Smooth muscle cell (in vitro differentiated cells): ENCODE results near the gene CYS1. TPM values are rescaled to one million over a fixed set of nuclear protein-coding genes. Genes with fewer than 3 reads are reported as not detected.

Experiments
- DNase-seq: peaks from one replicate; lab custom pipeline; 2025; ENCODE audit not compliant: unreplicated experiment; lab: John Stamatoyannopoulos, UW
- H2AFZ ChIP-seq: fragments of 200-600 bp; sonication (generic); 2 replicates; pipeline ENCODE4 v1.6.0; 2016; ENCODE audit warnings: antibody characterized with exemption, low read depth, mild to moderate bottlenecking
- H3F3A ChIP-seq: fragments of 200-600 bp; sonication (generic); 2 replicates; pipeline ENCODE4 v1.6.0; 2017; ENCODE audit warnings: antibody characterized with exemption, low read depth
- H3K27ac ChIP-seq: fragments of 200-600 bp; sonication (generic); 2 replicates; pipeline ENCODE4 v1.5.1; 2016; ENCODE audit warnings: low read depth, mild to moderate bottlenecking
- H3K27me3 ChIP-seq: fragments of 200-600 bp; sonication (generic); 2 replicates; pipeline ENCODE4 v1.6.1; 2016; ENCODE audit warnings: low read depth, mild to moderate bottlenecking
- H3K36me3 ChIP-seq: fragments of 200-600 bp; sonication (generic); 2 replicates; pipeline ENCODE4 v1.5.1; 2016; ENCODE audit warnings: low read depth
- H3K4me1 ChIP-seq: fragments of 200-600 bp; sonication (generic); 2 replicates; pipeline ENCODE4 v1.5.1; 2016; ENCODE audit warnings: low read depth
- H3K4me2 ChIP-seq: fragments of 200-600 bp; sonication (generic); 2 replicates; pipeline ENCODE4 v1.6.0; 2016; ENCODE audit warnings: mild to moderate bottlenecking
- H3K4me3 ChIP-seq: fragments of 200-600 bp; sonication (generic); 2 replicates; pipeline ENCODE4 v1.5.1; 2016; ENCODE audit warnings: mild to moderate bottlenecking
- H3K79me2 ChIP-seq: fragments of 200-600 bp; sonication (generic); 2 replicates; pipeline ENCODE4 v1.6.0; 2016; ENCODE audit warnings: low read depth, mild to moderate bottlenecking
- H3K9ac ChIP-seq: fragments of 200-600 bp; sonication (generic); 2 replicates; pipeline ENCODE4 v1.6.0; 2016; ENCODE audit warnings: low read depth
- H3K9me3 ChIP-seq: fragments of 200-600 bp; sonication (generic); replicated peaks from 2 replicates; pipeline ENCODE4 v1.5.1; 2016; ENCODE audit warnings: low read depth
- H4K20me1 ChIP-seq: fragments of 200-600 bp; sonication (generic); 2 replicates; pipeline ENCODE4 v1.6.0; 2016; ENCODE audit warnings: low read depth
- WGBS: methylation state at CpG from one replicate; pipeline ENCODE4 v1.1.7; 2016; ENCODE audit warnings: low lambda C conversion rate; 5-methylcytosine and 5-hydroxymethylcytosine counted together
- polyA plus RNA-seq: library from polyadenylated mRNA; unstranded; fragments of >200 nt; fragmentation: Nextera tagmentation; extraction: Ambion mirVana; gene quantifications from 2 replicates; pipeline ENCODE4 v1.2.1, GENCODE V29; 2016
- total RNA-seq: library from RNA; depleted of rRNA; stranded (reverse); fragments of >200 nt; gene quantifications from 2 replicates; pipeline ENCODE4 v1.2.3, GENCODE V29; 2014
- TF ChIP-seq, protein P1 (sequence below): fragments of 200-600 bp; sonication (generic); IDR thresholded peaks from 2 replicates; pipeline ENCODE4 v1.5.1; 2017; ENCODE audit warnings: borderline replicate concordance, mild to moderate bottlenecking, antibody characterized with exemption; ENCODE audit not compliant: insufficient read depth, poor library complexity, severe bottlenecking

Gene CYS1
- total and polyA plus RNA-seq, 2 experiments from 2014 or later: 3.9 to 11.5 TPM

DNA sequence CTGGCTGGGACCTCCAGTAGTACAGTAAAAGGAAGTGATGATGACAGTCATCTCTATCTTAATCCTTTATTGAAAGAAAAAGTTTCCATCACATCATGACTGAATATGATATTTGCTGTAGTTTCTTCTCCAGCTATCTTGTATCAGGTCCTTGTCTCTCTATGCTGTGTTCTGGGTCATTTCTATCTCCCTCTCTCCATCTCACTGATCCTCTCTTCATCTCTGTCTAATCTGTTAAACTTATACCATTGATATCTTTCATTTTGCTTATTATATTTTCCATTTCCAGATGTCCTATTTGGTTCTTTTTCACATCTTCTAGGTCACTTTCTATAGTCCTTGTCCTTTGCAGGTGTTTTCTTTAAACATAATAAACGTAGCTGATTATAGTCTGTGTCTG is 12.3 kb downstream of the CYS1 start:
- Histone ChIP-seq H2AFZ (no peak overlapping the region), H3K4me1 (no peaks in the 10 kb centered on the region), H3K4me2 (no peak overlapping the region), H3F3A (no peaks in the 10 kb centered on the region), H3K36me3 (no peaks in the 10 kb centered on the region), H3K9ac (no peak overlapping the region), H3K4me3 (no peak overlapping the region), H3K27ac (no peak overlapping the region), H4K20me1 (no peaks in the 10 kb centered on the region), H3K79me2 (no peaks in the 10 kb centered on the region), H3K9me3 (no peaks in the 10 kb centered on the region), H3K27me3 (no peaks in the 10 kb centered on the region)
- DNase-seq: no peak
- WGBS: 95% methylated on average over 1 of the region's 1 CpG
- TF ChIP-seq, protein P1, sequence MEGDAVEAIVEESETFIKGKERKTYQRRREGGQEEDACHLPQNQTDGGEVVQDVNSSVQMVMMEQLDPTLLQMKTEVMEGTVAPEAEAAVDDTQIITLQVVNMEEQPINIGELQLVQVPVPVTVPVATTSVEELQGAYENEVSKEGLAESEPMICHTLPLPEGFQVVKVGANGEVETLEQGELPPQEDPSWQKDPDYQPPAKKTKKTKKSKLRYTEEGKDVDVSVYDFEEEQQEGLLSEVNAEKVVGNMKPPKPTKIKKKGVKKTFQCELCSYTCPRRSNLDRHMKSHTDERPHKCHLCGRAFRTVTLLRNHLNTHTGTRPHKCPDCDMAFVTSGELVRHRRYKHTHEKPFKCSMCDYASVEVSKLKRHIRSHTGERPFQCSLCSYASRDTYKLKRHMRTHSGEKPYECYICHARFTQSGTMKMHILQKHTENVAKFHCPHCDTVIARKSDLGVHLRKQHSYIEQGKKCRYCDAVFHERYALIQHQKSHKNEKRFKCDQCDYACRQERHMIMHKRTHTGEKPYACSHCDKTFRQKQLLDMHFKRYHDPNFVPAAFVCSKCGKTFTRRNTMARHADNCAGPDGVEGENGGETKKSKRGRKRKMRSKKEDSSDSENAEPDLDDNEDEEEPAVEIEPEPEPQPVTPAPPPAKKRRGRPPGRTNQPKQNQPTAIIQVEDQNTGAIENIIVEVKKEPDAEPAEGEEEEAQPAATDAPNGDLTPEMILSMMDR: no peak

DNA sequence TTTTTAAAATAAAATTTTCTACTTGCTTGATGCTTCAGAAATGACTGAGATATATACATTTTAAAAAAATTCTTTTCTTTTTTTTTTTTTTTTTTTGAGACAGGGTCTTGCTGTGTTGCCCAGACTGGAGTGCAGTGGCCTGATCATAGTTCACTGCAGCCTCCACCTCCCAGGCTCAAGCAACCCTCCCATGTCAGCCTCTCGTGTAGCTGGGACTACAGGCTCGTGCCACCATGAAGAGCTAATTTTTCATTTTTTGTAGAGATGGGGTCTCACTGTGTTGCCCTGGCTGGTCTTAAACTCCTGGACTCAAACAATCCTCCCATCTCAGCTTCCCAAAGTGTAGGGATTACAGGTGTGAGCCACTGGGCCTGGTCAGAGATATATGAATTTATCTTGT is 12.9 kb downstream of the CYS1 start:
- H3K9ac ChIP-seq: no peak overlapping the region
- H3K36me3 ChIP-seq: no peaks in the 10 kb centered on the region
- no peak overlapping the region for H3K4me3 ChIP-seq
- no peak overlapping the region for H3K27ac ChIP-seq
- no peak for DNase-seq
- WGBS: 97% methylated on average over 2 of the region's 2 CpGs
- no peaks in the 10 kb centered on the region for H3K79me2 ChIP-seq
- H4K20me1 ChIP-seq: no peaks in the 10 kb centered on the region
- TF ChIP-seq, protein P1: no peak
- no peak overlapping the region for H2AFZ ChIP-seq
- H3K4me2 ChIP-seq: no peak overlapping the region
- no peaks in the 10 kb centered on the region for H3F3A ChIP-seq
- no peaks in the 10 kb centered on the region for H3K27me3 ChIP-seq
- H3K4me1 ChIP-seq: no peaks in the 10 kb centered on the region
- H3K9me3 ChIP-seq: no peaks in the 10 kb centered on the region

DNA sequence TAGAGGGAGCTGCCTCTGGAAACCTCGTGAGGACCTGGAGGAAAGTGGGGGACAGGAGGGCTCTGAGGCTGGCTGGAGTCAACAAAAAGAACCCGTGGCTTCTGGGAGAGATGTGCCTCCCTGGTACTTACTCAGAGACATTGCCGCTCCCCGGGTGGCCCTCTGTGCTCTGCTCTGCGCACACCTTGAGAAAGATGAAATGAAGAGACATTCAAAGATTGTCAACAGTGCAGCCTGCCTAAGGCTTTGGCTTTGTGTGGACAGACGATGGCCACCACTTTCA is 14.5 kb downstream of the CYS1 start:
- no peaks in the 10 kb centered on the region for H3K9me3 ChIP-seq
- H4K20me1 ChIP-seq: no peaks in the 10 kb centered on the region
- H3K9ac ChIP-seq: no peak overlapping the region
- WGBS: 96% methylated on average over 6 of the region's 6 CpGs
- no peak overlapping the region for H3K27ac ChIP-seq
- no peaks in the 10 kb centered on the region for H3K79me2 ChIP-seq
- H2AFZ ChIP-seq: no peak overlapping the region
- no peak for DNase-seq
- TF ChIP-seq, protein P1: no peak
- H3K4me2 ChIP-seq: no peak overlapping the region
- H3K36me3 ChIP-seq: no peaks in the 10 kb centered on the region
- no peaks in the 10 kb centered on the region for H3K4me1 ChIP-seq
- no peaks in the 10 kb centered on the region for H3F3A ChIP-seq
- no peaks in the 10 kb centered on the region for H3K27me3 ChIP-seq
- no peak overlapping the region for H3K4me3 ChIP-seq

DNA sequence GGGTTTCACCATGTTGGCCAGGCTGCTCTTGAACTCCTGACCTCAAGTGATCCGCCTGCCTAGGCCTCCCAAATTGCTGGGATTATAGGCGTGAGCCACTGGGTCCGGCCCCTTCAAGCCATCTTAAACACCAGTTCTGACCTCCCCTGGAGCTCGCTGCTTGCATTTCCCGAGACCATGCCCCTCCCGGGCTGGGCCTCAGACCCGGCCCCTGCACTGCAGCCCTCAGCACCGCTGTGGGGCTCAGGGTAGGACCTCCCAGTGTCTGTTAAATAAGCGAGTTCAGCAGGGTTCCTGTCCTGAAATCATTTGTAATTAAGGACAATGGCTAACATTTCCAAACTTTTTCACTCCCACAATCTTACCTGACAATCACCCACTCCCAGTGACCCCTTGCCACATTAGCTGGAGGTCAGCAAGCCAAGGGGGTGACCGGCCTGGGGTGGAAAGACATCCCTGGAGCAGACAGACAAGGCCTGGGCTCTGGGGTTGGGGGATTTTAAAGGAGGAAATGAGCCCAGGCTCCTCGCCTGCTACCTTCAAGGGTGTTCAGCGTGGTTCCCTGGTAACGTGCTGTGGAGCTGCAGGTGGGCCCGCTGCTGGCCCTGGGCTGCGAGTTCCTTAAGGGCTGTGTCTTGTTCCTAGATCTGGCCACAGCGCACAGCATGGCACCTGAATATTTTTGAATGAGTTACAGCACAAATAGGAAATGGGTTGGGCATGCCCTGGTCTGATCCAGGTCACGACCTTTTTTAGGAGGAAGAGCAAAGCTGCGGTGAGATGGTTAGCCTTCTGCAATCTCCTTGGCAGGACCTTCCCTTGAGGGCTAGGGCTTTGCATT is 15.1 kb downstream of the CYS1 start:
- Histone ChIP-seq H3K36me3 (no peaks in the 10 kb centered on the region), H3K4me2 (no peak overlapping the region), H3K27ac (no peak overlapping the region), H3K4me1 (no peaks in the 10 kb centered on the region), H3F3A (no peaks in the 10 kb centered on the region), H2AFZ (no peak overlapping the region), H3K79me2 (no peaks in the 10 kb centered on the region), H3K9ac (no peak overlapping the region), H3K4me3 (no peak overlapping the region), H3K27me3 (no peaks in the 10 kb centered on the region), H3K9me3 (no peaks in the 10 kb centered on the region), H4K20me1 (no peaks in the 10 kb centered on the region)
- no peak for DNase-seq
- TF ChIP-seq, protein P1: no peak
- 88% methylated on average over 18 of the region's 18 CpGs for WGBS
